Cerebellar cortex (tissue), 1 donor: ENCODE data around the gene YAP1.

Experiments
- DNase-seq: peaks from one replicate; pipeline ENCODE4 v3.0.0-alpha.2; 2015; ENCODE audit warnings: low spot score

YAP1 gene

GRCh38 chr11:102117472-102118113 lies 7.3 kb downstream of the YAP1 start:
- no peak for DNase-seq

- DNase-seq, result no peak
These were observed 8.7 kb downstream of the YAP1 start for GRCh38 chr11:102118937-102119336.

- no peak for DNase-seq
These were observed 9.8 kb downstream of the YAP1 start for GRCh38 chr11:102119997-102120396.

GRCh38 chr11:102120437-102120973 lies 10.3 kb downstream of the YAP1 start:
- DNase-seq, result no peak

GRCh38 chr11:102121329-102121728 lies 11.1 kb downstream of the YAP1 start:
- DNase-seq, result no peak

- no peak for DNase-seq
These were observed 24.4 kb downstream of the YAP1 start for GRCh38 chr11:102134597-102134996.

GRCh38 chr11:102135256-102135655 lies 25.0 kb downstream of the YAP1 start:
- no peak for DNase-seq

GRCh38 chr11:102138223-102138622 lies 28.0 kb downstream of the YAP1 start:
- no peak for DNase-seq

GRCh38 chr11:102138670-102139069 lies 28.4 kb downstream of the YAP1 start:
- no peak for DNase-seq

GRCh38 chr11:102139081-102139498 lies 28.8 kb downstream of the YAP1 start:
- no peak for DNase-seq

GRCh38 chr11:102142333-102142732 lies 32.1 kb downstream of the YAP1 start:
- no peak for DNase-seq

- DNase-seq, result no peak
These were observed 33.6 kb downstream of the YAP1 start for GRCh38 chr11:102143867-102144266.

GRCh38 chr11:102144357-102145355 lies 34.4 kb downstream of the YAP1 start:
- no peak for DNase-seq

GRCh38 chr11:102147015-102147414 lies 36.8 kb downstream of the YAP1 start:
- DNase-seq, result no peak

GRCh38 chr11:102147632-102148031 lies 37.4 kb downstream of the YAP1 start:
- no peak for DNase-seq

- no peak for DNase-seq
These were observed 37.8 kb downstream of the YAP1 start for GRCh38 chr11:102148059-102148458.

GRCh38 chr11:102151784-102152525 lies 41.7 kb downstream of the YAP1 start:
- no peak for DNase-seq

GRCh38 chr11:102153082-102153481 lies 42.8 kb downstream of the YAP1 start:
- DNase-seq, result no peak

- DNase-seq, result no peak
These were observed 44.6 kb downstream of the YAP1 start for GRCh38 chr11:102154806-102155205.

- no peak for DNase-seq
These were observed 45.4 kb downstream of the YAP1 start for GRCh38 chr11:102155676-102156075.

- no peak for DNase-seq
These were observed 47.0 kb downstream of the YAP1 start for GRCh38 chr11:102157219-102157618.

GRCh38 chr11:102158164-102158735 lies 48.0 kb downstream of the YAP1 start:
- DNase-seq, result no peak
